ENCODE data around the gene CYTH3. TPM values are rescaled to one million over a fixed set of nuclear protein-coding genes. Genes with fewer than 3 reads are reported as not detected.

Gene CYTH3
- total RNA-seq, 2 donors from 2014 or later = 12.3 to 37.7 TPM

DNA sequence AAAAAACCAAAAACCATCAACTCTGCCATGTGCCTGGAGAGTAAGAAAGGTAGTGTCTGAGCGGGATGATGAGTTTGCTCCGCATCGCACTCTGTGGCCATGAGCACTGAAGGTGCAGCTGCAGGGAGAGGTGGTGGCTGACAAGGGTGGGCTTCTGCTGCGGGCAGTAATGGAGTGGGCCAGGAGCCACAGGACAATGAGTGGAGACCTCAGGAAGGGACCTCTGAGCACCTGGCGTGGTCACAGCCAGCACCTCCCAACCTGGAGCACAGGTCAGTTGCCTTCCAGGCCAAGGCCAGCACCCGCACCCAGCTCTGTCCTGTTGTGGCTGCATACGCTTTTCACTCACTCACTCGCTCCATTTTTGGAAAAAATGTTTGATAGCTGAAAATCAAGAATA lies 125.8 kb downstream of the CYTH3 start:
- Histone ChIP-seq H3K9me3 (no peaks in the 10 kb centered on the region), H3K27ac (no peak overlapping the region), H3K4me3 (no peak overlapping the region), H3K27me3 (replicated peaks; ENCODE audit: insufficient read depth) (no peaks in the 10 kb centered on the region), H3K36me3 (peaks cover 2 to 16% of the 10 kb centered on the region in 2 donors), H3K4me1 (replicated peaks) (no peaks in the 10 kb centered on the region)
- DNase-seq (ENCODE audit: low spot score) = no peak
- intact Hi-C loops (cut with DNase I) = no loop called here
- WGBS = 96% methylated on average over 8 of the region's 8 CpGs
- TF ChIP-seq, protein P1, sequence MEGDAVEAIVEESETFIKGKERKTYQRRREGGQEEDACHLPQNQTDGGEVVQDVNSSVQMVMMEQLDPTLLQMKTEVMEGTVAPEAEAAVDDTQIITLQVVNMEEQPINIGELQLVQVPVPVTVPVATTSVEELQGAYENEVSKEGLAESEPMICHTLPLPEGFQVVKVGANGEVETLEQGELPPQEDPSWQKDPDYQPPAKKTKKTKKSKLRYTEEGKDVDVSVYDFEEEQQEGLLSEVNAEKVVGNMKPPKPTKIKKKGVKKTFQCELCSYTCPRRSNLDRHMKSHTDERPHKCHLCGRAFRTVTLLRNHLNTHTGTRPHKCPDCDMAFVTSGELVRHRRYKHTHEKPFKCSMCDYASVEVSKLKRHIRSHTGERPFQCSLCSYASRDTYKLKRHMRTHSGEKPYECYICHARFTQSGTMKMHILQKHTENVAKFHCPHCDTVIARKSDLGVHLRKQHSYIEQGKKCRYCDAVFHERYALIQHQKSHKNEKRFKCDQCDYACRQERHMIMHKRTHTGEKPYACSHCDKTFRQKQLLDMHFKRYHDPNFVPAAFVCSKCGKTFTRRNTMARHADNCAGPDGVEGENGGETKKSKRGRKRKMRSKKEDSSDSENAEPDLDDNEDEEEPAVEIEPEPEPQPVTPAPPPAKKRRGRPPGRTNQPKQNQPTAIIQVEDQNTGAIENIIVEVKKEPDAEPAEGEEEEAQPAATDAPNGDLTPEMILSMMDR (IDR thresholded peaks at IDR 0.05) = no peak
- TF ChIP-seq POLR2AphosphoS5 (IDR thresholded peaks at IDR 0.05) = no peak
- no peak for TF ChIP-seq POLR2A (IDR thresholded peaks at IDR 0.05)

- no peak for TF ChIP-seq POLR2AphosphoS5 (IDR thresholded peaks at IDR 0.05)
- TF ChIP-seq, protein P1 (IDR thresholded peaks at IDR 0.05) = no peak
- TF ChIP-seq POLR2A (IDR thresholded peaks at IDR 0.05) = no peak
- Histone ChIP-seq H3K9me3 (no peaks in the 10 kb centered on the region), H3K27ac (no peak overlapping the region), H3K4me3 (no peak overlapping the region), H3K27me3 (replicated peaks; ENCODE audit: insufficient read depth) (no peaks in the 10 kb centered on the region), H3K36me3 (peaks cover 2 to 7% of the 10 kb centered on the region in 2 donors), H3K4me1 (replicated peaks) (no peaks in the 10 kb centered on the region)
- intact Hi-C loops (cut with DNase I) = no loop called here
- 83% methylated on average over 8 of the region's 8 CpGs for WGBS
- no peak for DNase-seq (ENCODE audit: low spot score)
These were observed 128.4 kb downstream of the CYTH3 start for GRCh38 chr7:6143997-6144396.

GRCh38 chr7:6142871-6143380 lies 129.5 kb downstream of the CYTH3 start:
- intact Hi-C loops (cut with DNase I) = no loop called here
- Histone ChIP-seq H3K9me3 (no peaks in the 10 kb centered on the region), H3K27ac (no peak overlapping the region), H3K27me3 (replicated peaks; ENCODE audit: insufficient read depth) (no peaks in the 10 kb centered on the region), H3K36me3 (peaks cover 0 to 7% of the 10 kb centered on the region in 2 donors), H3K4me3 (no peak overlapping the region), H3K4me1 (replicated peaks) (no peaks in the 10 kb centered on the region)
- 94% methylated on average over 16 of the region's 16 CpGs for WGBS
- TF ChIP-seq, protein P1 (IDR thresholded peaks at IDR 0.05) = no peak
- TF ChIP-seq POLR2A (IDR thresholded peaks at IDR 0.05) (no peak), POLR2AphosphoS5 (IDR thresholded peaks at IDR 0.05) (no peak)
- DNase-seq (ENCODE audit: low spot score) = no peak

DNA sequence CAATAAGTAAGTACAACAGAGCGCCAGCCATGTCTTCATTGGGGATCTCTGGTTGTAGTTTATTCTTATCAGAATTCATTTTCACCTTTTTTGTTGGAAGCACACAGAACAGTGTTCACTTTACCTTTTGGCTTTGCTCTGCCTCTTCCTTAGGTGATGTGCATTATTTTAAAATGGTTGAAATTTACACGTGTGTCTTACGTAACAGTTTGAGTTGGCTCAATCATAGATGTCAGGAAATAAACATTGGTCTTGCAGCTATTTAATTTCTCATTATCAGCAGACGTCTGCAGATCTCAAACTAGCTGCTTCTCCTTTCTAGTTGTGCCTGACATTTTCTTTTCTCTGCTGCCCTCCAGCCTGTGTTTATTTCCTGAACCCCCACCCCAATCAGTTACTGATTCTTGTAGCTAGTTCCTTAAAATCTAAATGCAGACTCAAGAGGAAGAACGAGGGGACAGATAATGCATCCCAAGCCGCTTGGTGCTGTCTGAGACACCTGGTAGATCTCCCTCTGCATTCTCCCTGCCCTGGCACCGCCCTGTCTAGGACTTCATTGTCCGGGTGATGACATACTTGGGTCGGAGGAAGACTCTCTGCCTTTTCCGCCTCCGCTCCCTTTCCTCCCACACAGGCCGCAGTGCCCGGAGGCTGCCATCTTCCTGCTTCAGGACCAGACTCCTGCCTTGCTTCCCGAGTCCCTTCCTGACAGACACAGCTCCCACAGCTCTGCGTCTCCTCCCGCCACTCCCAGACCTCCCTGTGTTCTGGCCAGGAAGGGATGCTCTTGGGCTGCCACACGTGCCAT lies 133.0 kb downstream of the CYTH3 start:
- TF ChIP-seq, protein P1 (IDR thresholded peaks at IDR 0.05) = no peak
- TF ChIP-seq POLR2AphosphoS5 (IDR thresholded peaks at IDR 0.05) (no peak), POLR2A (IDR thresholded peaks at IDR 0.05) (no peak)
- H3K27me3 ChIP-seq (replicated peaks; ENCODE audit: insufficient read depth) = no peaks in the 10 kb centered on the region
- H3K4me3 ChIP-seq = no peak overlapping the region
- H3K4me1 ChIP-seq (replicated peaks) = no peaks in the 10 kb centered on the region
- H3K27ac ChIP-seq = no peak overlapping the region
- intact Hi-C loops (cut with DNase I) = no loop called here
- H3K9me3 ChIP-seq = no peaks in the 10 kb centered on the region
- no peak for DNase-seq (ENCODE audit: low spot score)
- H3K36me3 ChIP-seq = no peaks in the 10 kb centered on the region
- 80% methylated on average over 17 of the region's 17 CpGs for WGBS

GRCh38 chr7:6136475-6136874 lies 135.9 kb downstream of the CYTH3 start:
- Histone ChIP-seq H3K27ac (no peak overlapping the region), H3K36me3 (no peaks in the 10 kb centered on the region), H3K4me3 (no peak overlapping the region), H3K27me3 (replicated peaks; ENCODE audit: insufficient read depth) (no peaks in the 10 kb centered on the region), H3K4me1 (replicated peaks) (no peaks in the 10 kb centered on the region), H3K9me3 (no peaks in the 10 kb centered on the region)
- 89% methylated on average over 2 of the region's 2 CpGs for WGBS
- no peak for DNase-seq (ENCODE audit: low spot score)
- TF ChIP-seq POLR2A (IDR thresholded peaks at IDR 0.05) (no peak), POLR2AphosphoS5 (IDR thresholded peaks at IDR 0.05) (no peak)
- TF ChIP-seq, protein P1 (IDR thresholded peaks at IDR 0.05) = no peak
- intact Hi-C loops (cut with DNase I) = no loop called here

Data from prostate gland (tissue), 2 donors.